HG03378 (cell line): ENCODE data around the gene DYRK4.
A peak's percentile ranks its signal among the peaks of the same experiment; 100 is the strongest.

Source experiments
- ATAC-seq: cut with Tn5 transposase; IDR thresholded peaks from one replicate; pipeline ENCODE4 v1.9.1; 2021; ENCODE audit warnings: mild to moderate bottlenecking, moderate library complexity; ENCODE audit not compliant: unreplicated experiment

DYRK4 gene

GRCh38 chr12:4610481-4610880, 48.5 kb downstream of the DYRK4 start:
- ATAC-seq = no peak

- no peak for ATAC-seq
Measured at GRCh38 chr12:4615667-4616066, 53.7 kb downstream of the DYRK4 start.

- ATAC-seq = no peak
Measured at GRCh38 chr12:4621511-4621910, 59.5 kb downstream of the DYRK4 start.

- ATAC-seq = no peak
Measured at GRCh38 chr12:4626543-4626942, 64.5 kb downstream of the DYRK4 start.

- no peak for ATAC-seq
Measured at GRCh38 chr12:4628406-4628805, 66.4 kb downstream of the DYRK4 start.

GRCh38 chr12:4630262-4630661, 68.3 kb downstream of the DYRK4 start:
- no peak for ATAC-seq

- no peak for ATAC-seq
Measured at GRCh38 chr12:4643747-4644146, 81.7 kb downstream of the DYRK4 start.

- ATAC-seq = no peak
Measured at GRCh38 chr12:4645023-4645422, 83.0 kb downstream of the DYRK4 start.

- ATAC-seq = no peak
Measured at GRCh38 chr12:4648104-4648500, 86.1 kb downstream of the DYRK4 start.

- ATAC-seq = peak; percentile 71
Measured at GRCh38 chr12:4648501-4649357, 86.7 kb downstream of the DYRK4 start, which contains the start of the genes AKAP3 and NDUFA9. AKAP3 (minus strand) TSS chr12:4649051; CDS start chr12:4638196, 10,855 bp downstream. NDUFA9 (plus strand) TSS chr12:4649114; CDS start chr12:4649127, 13 bp downstream.

GRCh38 chr12:4649358-4649661, 87.3 kb downstream of the DYRK4 start:
- ATAC-seq = no peak

GRCh38 chr12:4653257-4653656, 91.2 kb downstream of the DYRK4 start:
- no peak for ATAC-seq

- no peak for ATAC-seq
Measured at GRCh38 chr12:4653691-4654090, 91.7 kb downstream of the DYRK4 start.
